Suprapubic skin (tissue), 4 donors: ENCODE data around the gene OR10G2. TPM values are rescaled to one million over a fixed set of nuclear protein-coding genes. Genes with fewer than 3 reads are reported as not detected.

Source experiments
- DNase-seq, 2 donors: peaks; one replicate each; pipeline ENCODE4 v3.0.0-alpha.2; 2019; ENCODE audit warnings: low spot score in 2 of 2
- H3K27ac ChIP-seq: fragments of 200-600 bp; sonication (generic); one replicate; pipeline ENCODE4 v1.5.1; 2019
- H3K27me3 ChIP-seq: fragments of 200-600 bp; sonication (generic); one replicate; pipeline ENCODE4 v1.5.1; 2019
- H3K36me3 ChIP-seq: fragments of 200-600 bp; sonication (generic); one replicate; pipeline ENCODE4 v1.5.1; 2019
- H3K4me1 ChIP-seq: fragments of 200-600 bp; sonication (generic); one replicate; pipeline ENCODE4 v1.5.1; 2019
- H3K4me3 ChIP-seq: fragments of 200-600 bp; sonication (generic); one replicate; pipeline ENCODE4 v1.5.1; 2019; ENCODE audit warnings: mild to moderate bottlenecking
- H3K9me3 ChIP-seq: fragments of 200-600 bp; sonication (generic); one replicate; pipeline ENCODE4 v1.5.1; 2019
- EP300 ChIP-seq: sonication (generic); formaldehyde crosslinking; IDR thresholded peaks from one replicate; pipeline ENCODE4 v1.6.1; 2017; ENCODE audit warnings: antibody characterized with exemption
- POLR2A ChIP-seq, 2 donors: fragments of 450-650 bp; IDR thresholded peaks; one replicate each; pipeline ENCODE4 v1.6.1; 2017; ENCODE audit warnings: antibody characterized with exemption in 2 of 2, mild to moderate bottlenecking in 2 of 2, moderate library complexity in 2 of 2
- POLR2AphosphoS5 ChIP-seq, 3 donors: sonication (generic); formaldehyde crosslinking; IDR thresholded peaks; one replicate each; pipeline ENCODE4 v1.6.1; 2017; ENCODE audit warnings: antibody characterized with exemption in 3 of 3
- WGBS: methylation state at CpG from one replicate; pipeline ENCODE4 v1.1.5; 2018; 5-methylcytosine and 5-hydroxymethylcytosine counted together
- total RNA-seq, 4 donors: library from RNA; depleted of rRNA; stranded (reverse); fragments of >200 nt; gene quantifications; one replicate each; pipeline ENCODE4 v1.1.0, GENCODE V29; 2016
- TF ChIP-seq, protein P1 (sequence below), 2 donors: fragments of 200-600 bp in 1 of 2; fragments of 450-650 bp in 1 of 2; sonication (generic) in 1 of 2; IDR thresholded peaks; one replicate each; pipeline ENCODE4 v1.5.1; 2016 to 2019; ENCODE audit warnings: antibody characterized with exemption in 2 of 2, mild to moderate bottlenecking in 1 of 2, moderate library complexity in 1 of 2

Gene OR10G2
- total RNA-seq, 4 donors from 2014 or later = not detected

GRCh38 chr14:21589317-21589716, 45.4 kb downstream of the OR10G2 start:
- DNase-seq = no peak

More at GRCh38 chr14:21589317-21589716, 45.4 kb downstream of the OR10G2 start:
- no peak for TF ChIP-seq POLR2AphosphoS5 (IDR thresholded peaks at IDR 0.05)
- TF ChIP-seq EP300 = no peak
- TF ChIP-seq, protein P1, sequence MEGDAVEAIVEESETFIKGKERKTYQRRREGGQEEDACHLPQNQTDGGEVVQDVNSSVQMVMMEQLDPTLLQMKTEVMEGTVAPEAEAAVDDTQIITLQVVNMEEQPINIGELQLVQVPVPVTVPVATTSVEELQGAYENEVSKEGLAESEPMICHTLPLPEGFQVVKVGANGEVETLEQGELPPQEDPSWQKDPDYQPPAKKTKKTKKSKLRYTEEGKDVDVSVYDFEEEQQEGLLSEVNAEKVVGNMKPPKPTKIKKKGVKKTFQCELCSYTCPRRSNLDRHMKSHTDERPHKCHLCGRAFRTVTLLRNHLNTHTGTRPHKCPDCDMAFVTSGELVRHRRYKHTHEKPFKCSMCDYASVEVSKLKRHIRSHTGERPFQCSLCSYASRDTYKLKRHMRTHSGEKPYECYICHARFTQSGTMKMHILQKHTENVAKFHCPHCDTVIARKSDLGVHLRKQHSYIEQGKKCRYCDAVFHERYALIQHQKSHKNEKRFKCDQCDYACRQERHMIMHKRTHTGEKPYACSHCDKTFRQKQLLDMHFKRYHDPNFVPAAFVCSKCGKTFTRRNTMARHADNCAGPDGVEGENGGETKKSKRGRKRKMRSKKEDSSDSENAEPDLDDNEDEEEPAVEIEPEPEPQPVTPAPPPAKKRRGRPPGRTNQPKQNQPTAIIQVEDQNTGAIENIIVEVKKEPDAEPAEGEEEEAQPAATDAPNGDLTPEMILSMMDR (IDR thresholded peaks at IDR 0.05) = no peak
- TF ChIP-seq POLR2A (IDR thresholded peaks at IDR 0.05) = no peak
- Histone ChIP-seq H3K36me3 (no peaks in the 10 kb centered on the region), H3K4me1 (no peaks in the 10 kb centered on the region), H3K27ac (no peak overlapping the region), H3K9me3 (peaks cover 23% of the 10 kb centered on the region), H3K27me3 (no peaks in the 10 kb centered on the region), H3K4me3 (no peak overlapping the region)
- 82% methylated on average over 4 of the region's 4 CpGs for WGBS

Other genes with a start within 250 kb of the OR10G2 start
- gene CHD8, start 178.8 kb downstream of the OR10G2 start, total RNA-seq = 100 to 1,000 TPM in 2 of 4 donors, 10 to 100 TPM in 2; 67.3 to 122 (median 101) TPM
- 10 to 100 TPM; 20.2 to 24.9 (median 21.5) TPM for gene RAB2B, start 158.0 kb downstream of the OR10G2 start, total RNA-seq
- 10 to 100 TPM; 70.1 to 80.5 (median 77.9) TPM for gene TOX4, start 157.7 kb downstream of the OR10G2 start, total RNA-seq
- 100 to 1,000 TPM in 1 of 4 donors, 10 to 100 TPM in 3; 38.9 to 125 (median 44.8) TPM for gene METTL3, start 123.6 kb downstream of the OR10G2 start, total RNA-seq
- 10 to 100 TPM in 1 of 4 donors, 1 to 10 TPM in 3; 3.0 to 15.6 (median 4.4) TPM for gene SALL2, start 108.6 kb downstream of the OR10G2 start, total RNA-seq
- gene OR10G3, start 54.9 kb downstream of the OR10G2 start, total RNA-seq = not detected
- gene OR4E2, start 18.9 kb upstream of the OR10G2 start, total RNA-seq = not detected
- gene OR4E1, start 38.9 kb upstream of the OR10G2 start, total RNA-seq = not detected